EL (cell line): ENCODE results near the gene COX14.

ENCODE experiments used
- DNase-seq: peaks from one replicate; pipeline ENCODE4 v3.0.0-alpha.2; 2016

COX14 gene

DNA sequence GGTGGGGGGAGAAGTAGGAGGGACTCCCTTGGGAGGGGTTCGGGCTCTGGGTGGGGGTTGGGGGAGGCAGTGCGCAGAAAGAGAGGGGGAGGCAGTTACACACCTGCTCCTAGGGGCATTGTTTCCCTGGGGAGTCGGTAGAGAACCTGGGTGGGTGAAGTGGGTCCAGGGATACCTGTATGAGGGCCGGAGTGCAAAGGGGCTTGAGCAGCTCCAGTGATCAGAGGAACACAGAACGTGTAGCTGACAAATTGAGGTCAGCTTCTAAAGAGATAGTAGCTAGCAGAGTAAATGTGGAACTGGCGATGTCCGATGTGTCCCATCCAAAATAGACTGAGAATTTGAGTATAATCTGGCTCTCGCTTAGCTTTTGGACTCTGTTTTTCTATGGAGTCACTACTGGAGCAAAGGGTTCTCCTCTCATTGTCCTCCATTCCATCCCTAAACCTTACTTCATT, 26.4 kb upstream of the COX14 start:
- no peak for DNase-seq

GRCh38 chr12:50086148-50086547, 25.9 kb upstream of the COX14 start:
- no peak for DNase-seq

DNA sequence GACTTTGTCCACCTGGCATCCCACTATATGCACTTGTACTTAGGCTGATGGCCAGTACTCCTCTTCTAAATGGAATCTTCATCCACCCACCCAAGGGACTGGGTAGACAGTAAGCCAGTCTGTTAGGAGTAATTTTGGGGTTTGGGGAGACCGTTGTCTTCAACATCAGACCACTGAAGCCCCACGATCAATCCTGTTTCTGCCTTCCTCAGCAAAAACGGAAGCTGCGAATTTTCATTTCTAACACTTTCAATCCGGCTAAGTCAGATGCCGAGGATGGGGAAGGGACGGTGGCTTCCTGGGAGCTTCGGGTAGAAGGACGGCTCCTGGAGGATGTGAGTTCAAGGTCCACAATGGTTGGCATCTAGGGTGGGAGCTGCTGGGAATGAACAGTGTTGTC, 24.9 kb upstream of the COX14 start:
- no peak for DNase-seq

- DNase-seq, result peak; percentile 55
Observed at GRCh38 chr12:50087995-50088394, 24.0 kb upstream of the COX14 start.

DNA sequence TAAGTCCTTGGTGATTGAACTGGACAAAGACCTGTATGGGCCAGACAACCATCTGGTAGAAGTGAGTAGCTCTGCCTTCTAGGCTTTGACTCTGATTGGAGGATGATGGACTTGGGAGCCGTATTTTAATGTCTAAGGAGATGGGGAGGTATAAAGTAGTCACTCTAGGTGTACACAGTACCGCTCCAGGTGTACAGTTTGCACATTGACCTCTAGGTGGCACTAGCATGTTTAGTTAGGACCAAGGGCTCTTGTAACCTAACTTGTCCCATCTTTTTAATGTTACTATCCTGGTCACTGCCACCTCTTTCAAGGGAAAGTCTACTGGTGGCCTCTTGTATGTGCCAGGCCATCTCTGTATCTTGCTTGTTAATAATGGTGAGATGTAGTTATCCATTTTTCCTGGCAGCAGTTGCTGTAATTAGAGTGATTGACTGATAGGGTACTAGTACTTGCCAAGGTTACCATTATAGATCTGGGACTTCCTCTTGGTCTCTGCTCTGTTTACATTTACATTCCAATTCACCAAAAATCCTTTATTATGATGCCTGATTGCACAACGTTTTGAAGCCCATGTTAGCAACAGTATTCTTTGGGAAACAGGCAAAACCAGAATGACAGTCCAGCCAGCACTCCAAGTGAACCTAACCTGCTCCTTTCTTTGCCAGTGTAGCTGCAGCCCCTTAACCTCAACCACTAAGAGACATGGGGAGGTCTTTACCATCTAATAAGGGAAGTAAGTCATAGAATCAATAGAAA, 23.3 kb upstream of the COX14 start:
- DNase-seq, result peak; percentile 55

- no peak for DNase-seq
Observed at GRCh38 chr12:50089730-50090129, 22.3 kb upstream of the COX14 start.

- DNase-seq, result no peak
Observed at GRCh38 chr12:50090391-50090790, 21.6 kb upstream of the COX14 start.

DNA sequence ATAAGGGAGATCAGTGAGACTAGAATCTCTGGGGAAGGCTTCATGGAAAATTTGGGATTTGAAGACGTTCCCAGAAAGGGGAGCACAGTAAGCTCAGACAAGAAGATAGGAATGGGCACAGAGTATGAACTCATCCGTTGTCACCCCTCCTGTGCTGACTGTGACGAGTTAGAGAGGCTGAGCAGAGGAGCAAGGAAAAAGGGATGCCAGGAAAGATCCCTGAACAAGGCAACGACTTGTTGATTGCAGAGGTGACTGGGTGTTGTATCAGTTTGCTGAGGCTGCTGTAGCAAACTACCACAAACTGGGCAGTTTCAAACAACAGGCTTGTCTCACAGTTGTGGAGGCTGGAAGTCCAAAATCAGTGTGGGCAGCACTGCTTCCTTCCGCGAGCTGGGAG, 14.1 kb upstream of the COX14 start:
- DNase-seq, result no peak

- peak; percentile 69 for DNase-seq
Observed at GRCh38 chr12:50099302-50100008, 12.6 kb upstream of the COX14 start.

GRCh38 chr12:50100561-50100960, 11.5 kb upstream of the COX14 start:
- no peak for DNase-seq

GRCh38 chr12:50101663-50102062, 10.4 kb upstream of the COX14 start:
- peak; percentile 45 for DNase-seq

- no peak for DNase-seq
Observed at GRCh38 chr12:50102131-50102531, 9.9 kb upstream of the COX14 start.

DNA sequence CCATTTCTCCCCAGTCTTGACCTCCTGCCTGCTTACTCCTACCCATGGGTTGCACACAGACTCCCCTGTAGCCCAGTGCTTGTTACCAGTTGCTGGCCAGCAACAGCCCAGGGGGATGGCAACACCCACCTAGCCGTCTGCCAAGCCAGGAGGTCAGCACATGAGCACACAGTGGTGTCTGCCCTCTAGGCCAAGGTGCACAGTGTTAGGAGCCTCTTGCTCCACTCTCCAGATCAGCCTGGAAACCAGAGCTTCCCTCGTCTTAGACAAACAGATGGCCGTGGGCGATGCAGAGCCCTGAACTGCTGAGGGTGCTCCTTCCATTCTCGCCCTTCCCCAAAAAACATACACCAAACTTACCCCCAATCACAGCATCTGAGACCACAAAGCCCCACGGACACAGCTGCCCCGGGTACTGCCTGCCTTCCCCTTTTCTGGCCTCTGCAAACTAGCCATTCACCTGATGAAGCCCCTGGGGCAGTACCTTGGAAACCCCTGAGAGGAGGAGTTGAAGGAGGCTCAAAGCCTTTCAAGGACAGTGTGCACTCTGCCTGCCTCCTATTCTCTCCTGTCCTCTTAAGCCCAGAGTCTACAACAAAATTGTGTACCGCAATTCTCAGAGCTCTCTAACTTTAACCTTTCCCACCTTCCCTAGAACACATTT, 9.3 kb upstream of the COX14 start:
- DNase-seq, result no peak

DNA sequence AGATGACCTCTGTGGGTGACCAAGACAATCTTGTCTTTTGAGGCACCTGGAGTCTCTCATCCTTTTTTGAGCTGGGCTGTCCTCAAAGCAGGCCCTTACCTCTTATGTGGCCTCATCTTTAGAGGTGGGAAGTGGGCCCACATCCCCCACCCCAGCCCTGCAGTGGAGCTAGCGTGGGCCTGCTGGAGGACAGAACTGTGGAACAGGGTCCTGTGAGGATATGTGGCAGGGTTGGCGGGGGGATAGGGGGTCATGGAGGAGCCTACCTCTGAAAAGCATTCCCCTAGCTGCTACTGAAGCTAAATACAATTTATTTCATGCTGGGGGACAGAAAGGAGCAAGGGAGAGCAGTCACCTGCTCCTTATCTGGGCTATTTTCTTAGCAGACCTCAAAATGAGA, 8.7 kb upstream of the COX14 start:
- DNase-seq, result no peak

DNA sequence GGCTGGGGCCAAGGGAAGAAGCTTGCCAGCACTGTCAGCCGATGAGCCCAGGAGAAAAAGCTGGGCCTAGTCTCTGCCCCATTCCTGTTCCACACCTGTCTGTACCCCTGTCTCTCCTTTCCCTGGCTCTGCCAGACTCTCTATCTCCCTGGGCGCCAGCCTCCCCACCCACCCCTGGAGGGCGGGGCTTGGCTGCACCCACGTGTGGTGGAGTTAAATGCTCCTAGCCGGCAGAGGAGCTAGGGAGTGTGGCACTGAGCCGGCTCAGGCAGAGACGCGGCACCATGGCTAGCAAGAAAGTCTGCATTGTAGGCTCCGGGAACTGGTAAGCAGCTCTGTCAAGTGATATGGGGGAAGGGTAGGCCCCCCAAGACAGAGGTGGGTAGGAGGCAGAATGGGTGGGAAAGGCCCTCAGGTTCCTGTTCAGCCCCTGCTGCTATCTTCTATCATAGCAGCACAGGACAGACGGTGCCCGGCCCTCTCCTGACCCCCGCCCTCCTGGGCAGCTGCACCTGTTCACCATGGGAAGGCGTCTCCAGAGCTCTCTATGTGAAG, 8.2 kb upstream of the COX14 start, which contains the start of gene GPD1:
TSS of gene GPD1 (plus strand) at position 242 of the 555 bp plus-strand sequence. CDS start at position 285, 43 bp downstream.
- peak; percentile 45 for DNase-seq

GRCh38 chr12:50104417-50105366, 7.3 kb upstream of the COX14 start:
- no peak for DNase-seq

DNA sequence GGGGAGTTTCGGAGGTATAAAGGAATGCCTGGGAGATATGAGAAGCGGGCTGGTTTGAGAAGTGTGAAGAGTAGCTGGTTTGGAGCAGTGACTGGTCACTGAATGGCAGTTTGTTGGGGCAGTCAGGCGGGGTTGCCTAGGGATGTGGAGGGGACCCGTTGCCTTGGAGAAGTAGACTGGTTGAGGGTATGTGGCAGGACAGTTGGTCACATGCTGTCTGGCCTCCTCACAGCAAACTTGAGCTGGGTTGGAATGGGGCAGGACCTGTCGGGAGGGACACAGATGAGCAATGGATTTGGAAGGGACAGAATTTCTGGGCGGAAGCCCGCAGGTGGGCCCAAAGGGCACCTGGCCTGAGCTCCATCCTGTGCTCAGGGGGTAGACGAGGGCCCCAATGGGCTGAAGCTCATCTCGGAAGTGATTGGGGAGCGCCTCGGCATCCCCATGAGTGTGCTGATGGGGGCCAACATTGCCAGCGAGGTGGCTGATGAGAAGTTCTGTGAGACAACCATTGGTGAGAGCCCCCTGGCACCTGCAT, 6.1 kb upstream of the COX14 start:
- DNase-seq, result no peak

- no peak for DNase-seq
Observed at GRCh38 chr12:50106907-50107306, 5.1 kb upstream of the COX14 start.

DNA sequence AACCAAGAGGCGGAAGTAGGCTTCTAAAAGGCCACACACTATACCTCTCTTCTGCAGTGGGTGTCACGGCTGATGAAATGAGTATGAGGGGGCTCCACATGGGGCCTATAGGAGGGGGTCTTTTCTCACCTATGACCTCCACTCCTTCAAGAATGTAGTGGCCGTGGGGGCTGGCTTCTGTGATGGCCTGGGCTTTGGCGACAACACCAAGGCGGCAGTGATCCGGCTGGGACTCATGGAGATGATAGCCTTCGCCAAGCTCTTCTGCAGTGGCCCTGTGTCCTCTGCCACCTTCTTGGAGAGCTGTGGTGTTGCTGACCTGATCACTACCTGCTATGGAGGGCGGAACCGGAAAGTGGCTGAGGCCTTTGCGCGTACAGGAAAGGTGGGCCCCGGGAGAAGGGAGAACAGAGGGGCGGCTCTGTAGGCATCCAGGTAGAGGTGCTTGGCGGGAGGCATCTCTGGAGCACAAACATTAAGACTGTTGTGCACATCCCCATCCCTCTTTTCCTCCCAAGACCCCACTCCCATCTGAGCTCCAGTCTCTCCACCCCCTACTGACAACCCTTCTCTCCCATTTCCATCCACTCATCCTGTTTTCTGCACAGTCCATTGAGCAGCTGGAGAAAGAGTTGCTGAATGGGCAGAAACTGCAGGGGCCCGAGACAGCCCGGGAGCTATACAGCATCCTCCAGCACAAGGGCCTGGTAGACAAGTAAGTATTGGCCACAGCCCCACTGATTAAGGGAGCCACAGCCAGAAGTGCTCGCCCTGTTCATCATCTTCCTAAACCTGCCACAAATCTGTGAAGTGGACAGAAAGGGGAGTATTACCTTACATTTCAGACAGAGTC, 4.4 kb upstream of the COX14 start:
- DNase-seq, result no peak

GRCh38 chr12:50109319-50109718, 2.7 kb upstream of the COX14 start:
- no peak for DNase-seq
